OCI-LY7 (cell line): ENCODE data around the gene ACSS3.

Source experiments
- CTCF ChIP-seq: fragments of 200-600 bp; sonication (generic); conservative IDR thresholded peaks from 2 replicates; pipeline ENCODE4 v1.5.1; 2014; ENCODE audit warnings: mild to moderate bottlenecking, antibody characterized with exemption, low read length, moderate library complexity, mixed read lengths
- EZH2phosphoT487 ChIP-seq: fragments of 200-600 bp; sonication (generic); IDR thresholded peaks from 2 replicates; pipeline ENCODE4 v1.6.1; 2018; ENCODE audit warnings: low read depth, borderline replicate concordance, mild to moderate bottlenecking, mixed run types, antibody characterized with exemption, low read length, moderate library complexity, mixed read lengths

- TF ChIP-seq CTCF = no peak
- no peak for TF ChIP-seq EZH2phosphoT487
Measured at GRCh38 chr12:81274637-81275529, 197.0 kb downstream of the ACSS3 start.
